H1 (cell line): ENCODE results near the gene SNRK. TPM values are rescaled to one million over a fixed set of nuclear protein-coding genes. Genes with fewer than 3 reads are reported as not detected.

Source experiments
- CTCF ChIA-PET: fragments of 300-600 bp; sonication (Branson Sonifier 250); formaldehyde crosslinking; loops from one replicate; lab custom pipeline; 2021; ENCODE audit not compliant: partially characterized antibody; lab: Charles Lee
- POLR2A ChIA-PET: fragments of 300-600 bp; sonication (Branson Sonifier 250); formaldehyde crosslinking; loops from one replicate; lab custom pipeline; 2021; ENCODE audit warnings: inconsistent platforms; ENCODE audit not compliant: partially characterized antibody; lab: Charles Lee
- DNase-seq, 2 experiments: peaks; one replicate each; pipeline versions ENCODE4 v3.0.0 to v3.0.0-alpha.2; 2010 to 2022; ENCODE audit warnings: low spot score in 2 of 2, low read depth in 1 of 2, mixed read lengths in 1 of 2
- FAIRE-seq: peaks from 2 replicates; lab custom pipeline; 2011; peaks lifted over from hg19 to GRCh38; lab: Jason Lieb, UNC
- H2AFZ ChIP-seq: 2 replicates; pipeline ENCODE4 v1.8.1; 2012; ENCODE audit warnings: low read length, inconsistent platforms
- H2AK5ac ChIP-seq: 2 replicates; pipeline ENCODE4 v1.6.1; 2013; ENCODE audit warnings: low read depth, low read length
- H2BK120ac ChIP-seq: replicated peaks from 2 replicates; pipeline ENCODE3; 2013; ENCODE audit warnings: low read depth, low read length, inconsistent platforms
- H2BK12ac ChIP-seq: 2 replicates; pipeline ENCODE4 v1.6.1; 2013; ENCODE audit warnings: low read depth, low read length
- H2BK15ac ChIP-seq: 2 replicates; pipeline ENCODE4 v1.6.1; 2013; ENCODE audit warnings: low read length
- H2BK20ac ChIP-seq: 2 replicates; pipeline ENCODE4 v1.6.1; 2013; ENCODE audit warnings: low read length
- H2BK5ac ChIP-seq: 2 replicates; pipeline ENCODE4 v1.6.1; 2013; ENCODE audit warnings: low read depth, low read length
- H3K14ac ChIP-seq: 2 replicates; pipeline ENCODE4 v1.6.1; 2013; ENCODE audit warnings: inconsistent platforms; ENCODE audit not compliant: insufficient read length
- H3K18ac ChIP-seq: 2 replicates; pipeline ENCODE4 v1.6.1; 2013; ENCODE audit warnings: low read length; ENCODE audit errors: extremely low read depth
- H3K23ac ChIP-seq: 2 replicates; pipeline ENCODE4 v1.6.1; 2013; ENCODE audit warnings: inconsistent platforms; ENCODE audit not compliant: insufficient read length
- H3K23me2 ChIP-seq: 2 replicates; pipeline ENCODE4 v1.6.1; 2013; ENCODE audit warnings: low read depth, low read length
- H3K27ac ChIP-seq: 2 replicates; pipeline ENCODE4 v1.6.1; 2011; ENCODE audit warnings: low read depth, low read length, inconsistent platforms
- H3K27me3 ChIP-seq, 4 experiments: replicated peaks in 1 of 4; 1 replicate in 1 of 4; 2 replicates in 3 of 4; pipeline versions ENCODE4 v1.6.1 to v1.8.1; 2011 to 2013; ENCODE audit warnings: low read length in 3 of 4, mild to moderate bottlenecking in 3 of 4, inconsistent platforms in 2 of 4, mixed read lengths in 2 of 4, moderate library complexity in 1 of 4; ENCODE audit not compliant: control insufficient read depth in 3 of 4, insufficient read depth in 3 of 4; ENCODE audit errors: extremely low read depth in 1 of 4
- H3K36me3 ChIP-seq, 4 experiments: 2 replicates each; pipeline versions ENCODE4 v1.6.1 to v1.8.1; 2011 to 2013; ENCODE audit warnings: mild to moderate bottlenecking in 4 of 4, low read length in 3 of 4, moderate library complexity in 2 of 4, control low read depth in 1 of 4, inconsistent platforms in 1 of 4; ENCODE audit not compliant: insufficient read depth in 4 of 4, control insufficient read depth in 2 of 4
- H3K4ac ChIP-seq: replicated peaks from 2 replicates; pipeline ENCODE3; 2013; ENCODE audit warnings: low read length, low read depth, mixed read lengths, inconsistent platforms; ENCODE audit not compliant: insufficient read length
- H3K4me1 ChIP-seq, 4 experiments: replicated peaks in 1 of 4; 1 replicate in 1 of 4; 2 replicates in 3 of 4; pipeline versions ENCODE4 v1.6.1 to v1.8.1; 2011 to 2013; ENCODE audit warnings: low read length in 3 of 4, inconsistent platforms in 2 of 4, mixed read lengths in 1 of 4; ENCODE audit not compliant: insufficient read depth in 4 of 4, control insufficient read depth in 3 of 4
- H3K4me2 ChIP-seq, 2 experiments: 2 replicates each; pipeline versions ENCODE4 v1.6.1 to v1.8.1; 2011 to 2013; ENCODE audit warnings: low read depth in 2 of 2, low read length in 2 of 2, control low read depth in 1 of 2, inconsistent platforms in 1 of 2, mild to moderate bottlenecking in 1 of 2; ENCODE audit not compliant: insufficient read depth in 1 of 2
- H3K4me3 ChIP-seq, 4 experiments: fragments of 200-600, 300-600 bp in 1 of 4; sonication (generic), shearing (Covaris generic), sonication (Bioruptor Twin) in 1 of 4; 2 replicates each; pipeline versions ENCODE4 v1.5.1 to v1.8.1; 2011 to 2016; ENCODE audit warnings: low read length in 4 of 4, low read depth in 3 of 4, control low read depth in 2 of 4, inconsistent platforms in 2 of 4, mild to moderate bottlenecking in 2 of 4, mixed read lengths in 1 of 4, moderate library complexity in 1 of 4; ENCODE audit not compliant: insufficient read depth in 2 of 4; ENCODE audit errors: extremely low read depth in 1 of 4
- H3K56ac ChIP-seq: replicated peaks from 2 replicates; pipeline ENCODE3; 2013; ENCODE audit warnings: low read depth, mild to moderate bottlenecking, mixed read lengths, low read length, inconsistent platforms; ENCODE audit not compliant: insufficient read length
- H3K79me1 ChIP-seq: 2 replicates; pipeline ENCODE4 v1.6.1; 2013; ENCODE audit warnings: low read depth, low read length, control low read depth
- H3K79me2 ChIP-seq, 2 experiments: 2 replicates each; pipeline versions ENCODE4 v1.6.1 to v1.8.1; 2012 to 2013; ENCODE audit warnings: low read length in 2 of 2, mild to moderate bottlenecking in 2 of 2, inconsistent platforms in 1 of 2; ENCODE audit not compliant: insufficient read depth in 2 of 2, control insufficient read depth in 1 of 2
- H3K9ac ChIP-seq, 4 experiments: replicated peaks in 1 of 4; 1 replicate in 1 of 4; 2 replicates in 3 of 4; pipeline versions ENCODE4 v1.6.1 to v1.8.1; 2011 to 2013; ENCODE audit warnings: low read depth in 3 of 4, low read length in 3 of 4, control low read depth in 2 of 4, mild to moderate bottlenecking in 2 of 4, moderate library complexity in 2 of 4, inconsistent platforms in 1 of 4; ENCODE audit errors: extremely low read depth in 1 of 4
- H3K9me3 ChIP-seq, 2 experiments: 2 replicates each; pipeline versions ENCODE4 v1.6.1 to v1.8.1; 2012 to 2013; ENCODE audit warnings: mild to moderate bottlenecking in 2 of 2, moderate library complexity in 2 of 2, control low read depth in 1 of 2, inconsistent platforms in 1 of 2, low read depth in 1 of 2, low read length in 1 of 2, mixed read lengths in 1 of 2; ENCODE audit not compliant: insufficient read depth in 2 of 2
- H4K20me1 ChIP-seq, 2 experiments: replicated peaks in 1 of 2; 2 replicates each; pipeline versions ENCODE3 to v1.8.1; 2011 to 2013; ENCODE audit warnings: inconsistent platforms in 2 of 2, low read length in 2 of 2, mild to moderate bottlenecking in 1 of 2; ENCODE audit not compliant: insufficient read depth in 2 of 2, control insufficient read depth in 1 of 2
- H4K5ac ChIP-seq: 2 replicates; pipeline ENCODE4 v1.6.1; 2013; ENCODE audit warnings: low read length, low read depth, mixed read lengths, inconsistent platforms; ENCODE audit not compliant: insufficient read length
- H4K8ac ChIP-seq: 2 replicates; pipeline ENCODE4 v1.8.0; 2013; ENCODE audit warnings: mild to moderate bottlenecking, moderate library complexity, low read length, inconsistent platforms; ENCODE audit not compliant: insufficient read depth; ENCODE audit errors: extremely low read depth
- H4K91ac ChIP-seq: replicated peaks from 2 replicates; pipeline ENCODE3; 2013; ENCODE audit warnings: low read length, mixed read lengths, inconsistent platforms; ENCODE audit not compliant: insufficient read length
- BRCA1 ChIP-seq: IDR thresholded peaks from 2 replicates; pipeline ENCODE4 v1.6.1; 2012; ENCODE audit warnings: low read depth, low read length, improper control_type of control experiment
- CREB1 ChIP-seq: IDR thresholded peaks from 2 replicates; pipeline ENCODE4 v1.6.1; 2012; ENCODE audit warnings: inconsistent platforms
- EZH2 ChIP-seq: fragments of 200-600 bp; sonication (generic); IDR thresholded peaks from 2 replicates; pipeline ENCODE4 v1.7.1; 2012; ENCODE audit warnings: low read depth, mild to moderate bottlenecking, moderate library complexity, low read length, inconsistent platforms; ENCODE audit not compliant: severe bottlenecking
- HDAC6 ChIP-seq: IDR thresholded peaks from one replicate; pipeline ENCODE4 v1.7.1; 2012; ENCODE audit warnings: low read depth, mild to moderate bottlenecking, inconsistent platforms, low read length, moderate library complexity
- NRF1 ChIP-seq: IDR thresholded peaks from 2 replicates; pipeline ENCODE4 v1.6.1; 2011; ENCODE audit warnings: mild to moderate bottlenecking, low read depth, low read length, improper control_type of control experiment
- WGBS, 2 experiments: shearing (Covaris generic) in 1 of 2; methylation state at CpG; one replicate each; pipeline versions ENCODE4 v1.1.6 to v1.1.7; 2013 to 2015; ENCODE audit warnings: low lambda C conversion rate in 2 of 2, mixed read lengths in 2 of 2, inconsistent platforms in 1 of 2, low coverage in 1 of 2, missing lambda C conversion rate in 1 of 2; ENCODE audit not compliant: insufficient replicate concordance in 2 of 2, insufficient coverage in 1 of 2, insufficient read length in 1 of 2; ENCODE audit errors: extremely low coverage in 1 of 2, missing lambda C conversion rate in 1 of 2; 5-methylcytosine and 5-hydroxymethylcytosine counted together
- long read RNA-seq, 2 experiments: library from RNA in 1 of 2; library from capped mRNA in 1 of 2; stranded (forward); transcript quantifications; one replicate each; pipeline ENCODE4 v2.0.0, GENCODE V29; 2021; ENCODE audit warnings: inconsistent platforms in 1 of 2
- polyA minus RNA-seq, 3 experiments: library from RNA; depleted of rRNA, polyadenylated mRNA; stranded (reverse); fragments of >200 nt; gene quantifications; 1 replicate in 2 of 3; 2 replicates in 1 of 3; pipeline ENCODE4 v1.2.3, GENCODE V29; 2011
- polyA plus RNA-seq, 7 experiments: library from polyadenylated mRNA; depleted of rRNA in 3 of 7; stranded (reverse) in 5 of 7; unstranded in 2 of 7; fragments of >200 nt in 5 of 7; fragments of 200-250 nt in 2 of 7; gene quantifications; 1 replicate in 5 of 7; 2 replicates in 1 of 7; 4 replicates in 1 of 7; pipeline versions ENCODE4 v1.2.1 to v1.2.3, GENCODE V29; 2011 to 2013; ENCODE audit warnings: missing spikeins in 2 of 7, mixed read lengths in 2 of 7
- total RNA-seq: library from RNA; stranded (reverse); fragmentation: NEBNext Ultra II Directional; extraction: Animal tissue kit (Norgen Biotek cat#: 25700); gene quantifications from 2 replicates; pipeline ENCODE4 v1.2.1, GENCODE V29; 2021

SNRK gene, protein sequence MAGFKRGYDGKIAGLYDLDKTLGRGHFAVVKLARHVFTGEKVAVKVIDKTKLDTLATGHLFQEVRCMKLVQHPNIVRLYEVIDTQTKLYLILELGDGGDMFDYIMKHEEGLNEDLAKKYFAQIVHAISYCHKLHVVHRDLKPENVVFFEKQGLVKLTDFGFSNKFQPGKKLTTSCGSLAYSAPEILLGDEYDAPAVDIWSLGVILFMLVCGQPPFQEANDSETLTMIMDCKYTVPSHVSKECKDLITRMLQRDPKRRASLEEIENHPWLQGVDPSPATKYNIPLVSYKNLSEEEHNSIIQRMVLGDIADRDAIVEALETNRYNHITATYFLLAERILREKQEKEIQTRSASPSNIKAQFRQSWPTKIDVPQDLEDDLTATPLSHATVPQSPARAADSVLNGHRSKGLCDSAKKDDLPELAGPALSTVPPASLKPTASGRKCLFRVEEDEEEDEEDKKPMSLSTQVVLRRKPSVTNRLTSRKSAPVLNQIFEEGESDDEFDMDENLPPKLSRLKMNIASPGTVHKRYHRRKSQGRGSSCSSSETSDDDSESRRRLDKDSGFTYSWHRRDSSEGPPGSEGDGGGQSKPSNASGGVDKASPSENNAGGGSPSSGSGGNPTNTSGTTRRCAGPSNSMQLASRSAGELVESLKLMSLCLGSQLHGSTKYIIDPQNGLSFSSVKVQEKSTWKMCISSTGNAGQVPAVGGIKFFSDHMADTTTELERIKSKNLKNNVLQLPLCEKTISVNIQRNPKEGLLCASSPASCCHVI
- total RNA-seq = 11.7 and 11.9 TPM in 2 replicates
- 3.6 and 4.4 TPM in 2 replicates for polyA plus RNA-seq (2011; rRNA removed)
- polyA plus RNA-seq (2011; cell fraction: cytosol; rRNA removed) = 5.2 TPM
- polyA plus RNA-seq (2011; cell fraction: nucleus; rRNA removed) = 8.7 TPM
- 5.7 to 7.5 TPM (median 6.6 TPM) in 4 replicates for polyA plus RNA-seq (2012, experiment 1 of 2)
- polyA plus RNA-seq (2012, experiment 2 of 2) = 0.92 TPM
- polyA plus RNA-seq (2013, experiment 1 of 2) = 4.6 TPM
- 4.4 TPM for polyA plus RNA-seq (2013, experiment 2 of 2)
- polyA minus RNA-seq (2011; rRNA and poly(A)+ RNA removed) = 17.6 and 24.1 TPM in 2 replicates
- 11.5 TPM for polyA minus RNA-seq (2011; cell fraction: cytosol; rRNA and poly(A)+ RNA removed)
- 29.3 TPM for polyA minus RNA-seq (2011; cell fraction: nucleus; rRNA and poly(A)+ RNA removed)
- long read RNA-seq, experiment 1, partial matches to known transcripts = 0 of 8 reads
- long read RNA-seq, experiment 1, other reads (novel, unspliced or antisense) = 8 of 8 reads
- long read RNA-seq, experiment 2, partial matches to known transcripts = 1 of 1 reads
- long read RNA-seq, experiment 2, other reads (novel, unspliced or antisense) = 0 of 1 reads

DNA sequence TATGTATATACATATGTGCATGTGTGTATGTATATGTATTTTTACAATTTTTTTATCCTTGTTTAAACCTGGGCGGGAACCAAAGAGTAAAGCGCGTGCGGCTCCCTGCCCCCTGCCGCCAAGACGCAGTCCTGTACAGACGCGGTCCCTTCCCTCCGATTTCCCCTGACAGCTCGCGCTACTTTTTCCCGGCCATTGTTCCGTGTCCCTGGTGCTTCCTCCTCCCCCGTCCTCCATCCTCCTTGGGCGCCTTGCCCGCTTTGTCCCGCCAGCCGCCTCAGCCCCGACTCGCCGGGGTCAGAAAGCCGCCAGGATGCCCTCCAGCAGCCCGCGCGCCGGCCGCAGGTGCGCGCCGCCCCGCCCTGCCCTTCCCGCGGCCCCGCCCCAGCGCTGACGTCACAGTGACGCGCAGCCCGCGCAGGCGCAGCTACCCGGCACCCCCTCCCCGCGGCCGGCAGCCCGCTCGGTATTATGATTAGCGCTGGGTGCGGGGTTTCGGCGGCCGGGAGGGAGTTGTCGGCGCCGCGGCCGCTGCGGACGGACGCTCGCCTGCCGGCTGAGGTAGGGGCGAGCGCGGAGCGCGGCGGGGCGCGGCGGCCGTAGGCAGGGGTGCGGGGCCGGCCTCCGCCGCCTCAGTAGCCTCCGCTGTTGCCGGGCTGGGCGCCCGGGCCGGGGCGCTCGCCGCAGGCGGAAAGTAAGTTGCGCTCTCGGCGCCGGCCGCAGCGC lies at the start of gene SNRK:
Gene SNRK, plus strand, starts transcription at position 426 of the 726 bp plus-strand sequence. CDS start 16,664 bp downstream, outside the sequence.
- Histone ChIP-seq H4K5ac (peak within 1 kb of the TSS; percentile 70), H3K14ac (no peak within 1 kb of the TSS), H3K18ac (peak within 1 kb of the TSS; percentile 28; the same call in 1 of the 2 replicates), H3K4ac (no peak within 1 kb of the TSS), H3K36me3 (peaks cover 0 to 5% (median 1%) of the 10 kb centered on the region in 4 experiments; a peak in 2 of 8 replicates), H4K91ac (peak within 1 kb of the TSS; percentile 25), H4K20me1 (peaks cover 5 to 9% of the 10 kb centered on the region in 2 experiments), H3K56ac (no peak within 1 kb of the TSS), H2BK12ac (no peak within 1 kb of the TSS), H3K27me3 (no peaks in the 10 kb centered on the region), H3K9me3 (no peaks in the 10 kb centered on the region), H2AFZ (peak within 1 kb of the TSS; percentile 88), H3K79me1 (peaks cover 2% of the 10 kb centered on the region; the same call in 1 of the 2 replicates), H4K8ac (peak within 1 kb of the TSS; percentile 82), H3K4me3 (peak within 1 kb of the TSS; percentile 71 to 84 (median 78)), H3K27ac (peak within 1 kb of the TSS; percentile 70; the same call in 1 of the 2 replicates), H2BK5ac (peak within 1 kb of the TSS; percentile 61; the same call in 1 of the 2 replicates), H3K4me2 (peak within 1 kb of the TSS; percentile 86 to 87), H3K79me2 (peaks cover 0 to 41% of the 10 kb centered on the region in 2 experiments; a peak in 2 of 4 replicates), H3K23ac (no peak within 1 kb of the TSS), H3K4me1 (peaks cover 3 to 12% (median 7%) of the 10 kb centered on the region in 4 experiments; a peak in 6 of 7 replicates), H2BK15ac (no peak within 1 kb of the TSS), H3K23me2 (peaks cover 4% of the 10 kb centered on the region), H2BK20ac (no peak within 1 kb of the TSS), H2BK120ac (peak within 1 kb of the TSS; percentile 10), H2AK5ac (no peak within 1 kb of the TSS), H3K9ac (peak within 1 kb of the TSS; percentile 71 to 84 (median 76); a peak in 6 of 7 replicates)
- POLR2A ChIA-PET = interaction anchor here (0.6 to 1.7 kb wide), 4 partner anchors 11 to 587 kb away, joined by 3 to 6 read pairs (median 4); no protein-coding TSS in a partner anchor
- WGBS, 2 experiments = 1% methylated on average over 60 of the region's 91 CpGs; no CpG with 5 or more reads in 1 of the 2 experiments
- no peak for FAIRE-seq
- DNase-seq = peak; percentile 44 to 99
- CTCF ChIA-PET = interaction anchor here (1.0 to 1.4 kb wide), 3 partner anchors 10 to 62 kb away, joined by 4 to 6 read pairs (median 4); no protein-coding TSS in a partner anchor
- TF ChIP-seq EZH2 (no peak), HDAC6 (no peak), NRF1 (peak; percentile 81), CREB1 (peak; percentile 94), BRCA1 (no peak)
